MV-4-11 (cell line): ENCODE measurements around the gene RBPJL.

Source experiments
- DNase-seq: peaks from one replicate; lab custom pipeline; 2025; lab: John Stamatoyannopoulos, UW

Gene RBPJL

DNA sequence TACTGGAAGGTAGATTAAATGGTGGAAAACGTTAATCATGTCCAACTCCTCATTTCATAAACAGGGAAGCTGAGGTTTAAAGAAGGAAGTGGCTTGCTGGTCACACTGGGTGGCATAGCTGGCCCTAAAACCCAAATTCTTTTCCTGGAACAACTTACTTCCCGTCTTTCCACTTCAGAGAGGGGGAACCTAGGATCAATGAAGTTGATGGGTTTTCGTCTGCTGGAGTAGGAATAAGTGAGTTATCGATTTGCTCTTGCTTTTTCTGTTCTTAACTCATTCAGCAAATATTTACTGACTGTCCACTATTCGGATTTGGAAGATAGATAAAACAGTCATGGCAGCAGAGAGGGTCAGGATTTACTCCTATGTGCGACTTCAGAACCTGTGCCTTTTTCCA, 55.2 kb downstream of the RBPJL start:
- peak; percentile 52 for DNase-seq

GRCh38 chr20:45362804-45363610, 56.4 kb downstream of the RBPJL start, which contains the start of gene SYS1:
SYS1 (plus strand) TSS chr20:45363156; CDS start chr20:45363532, 376 bp downstream.
- peak; percentile 98 for DNase-seq

GRCh38 chr20:45363611-45364492, 57.2 kb downstream of the RBPJL start:
- no peak for DNase-seq

DNA sequence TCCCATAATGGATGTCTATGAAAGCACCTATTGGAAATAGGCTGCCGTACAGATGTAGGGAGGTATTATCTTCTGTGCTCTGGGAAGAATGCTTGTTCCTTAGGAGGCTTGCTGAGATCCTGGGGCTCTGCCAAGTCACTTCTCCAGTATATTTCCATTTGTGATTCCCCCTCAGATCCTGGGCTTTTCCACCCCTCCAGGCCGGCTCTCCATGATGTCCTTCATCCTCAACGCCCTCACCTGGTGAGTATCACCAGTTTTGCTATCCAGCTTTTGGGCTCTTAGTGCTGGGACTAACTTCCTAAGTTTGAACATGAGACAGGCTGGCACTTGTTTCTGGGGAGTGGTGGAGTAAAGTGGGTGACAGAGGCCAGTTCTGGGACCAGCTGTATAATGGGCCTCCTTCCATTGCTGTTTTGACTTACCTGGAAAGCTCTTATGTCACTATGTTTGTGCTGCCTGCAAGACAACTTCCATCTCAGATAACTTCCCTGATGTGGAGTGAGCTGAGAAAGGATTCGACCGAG, 58.9 kb downstream of the RBPJL start:
- DNase-seq: no peak

- DNase-seq: no peak
These were observed 59.6 kb downstream of the RBPJL start for GRCh38 chr20:45366192-45366591.

- DNase-seq: no peak
These were observed 60.0 kb downstream of the RBPJL start for GRCh38 chr20:45366631-45367030.

- no peak for DNase-seq
These were observed 60.5 kb downstream of the RBPJL start for GRCh38 chr20:45367126-45367525.
